NCI-H748 treated with DMSO at 0.1 percent for 48 hours (cell line): ENCODE results near the gene RHOBTB3.
"Not testable (repeated sequence)": the region's sequence is repeated elsewhere in the genome, so short reads cannot be mapped to it uniquely, and the experiment has no call there.

Source experiments
- DNase-seq: peaks from one replicate; lab custom pipeline; 2025; lab: John Stamatoyannopoulos, UW

The RHOBTB3 gene

GRCh38 chr5:95730730-95731570, at the start of gene RHOBTB3:
RHOBTB3 (plus strand) TSS chr5:95731336; CDS start chr5:95731683, 347 bp downstream.
- peak; percentile 62 for DNase-seq

GRCh38 chr5:95682891-95683290, 48.2 kb upstream of the RHOBTB3 start, which contains the start of gene SPATA9:
SPATA9 (minus strand) TSS chr5:95682991; CDS start chr5:95682854, 137 bp downstream.
- DNase-seq: no peak

GRCh38 chr5:95684361-95684760, 46.8 kb upstream of the RHOBTB3 start:
- no peak for DNase-seq

GRCh38 chr5:95686651-95687050, 44.5 kb upstream of the RHOBTB3 start:
- no peak for DNase-seq

- no peak for DNase-seq
Observed at GRCh38 chr5:95689680-95690079, 41.5 kb upstream of the RHOBTB3 start.

GRCh38 chr5:95690333-95690732, 40.8 kb upstream of the RHOBTB3 start:
- no peak for DNase-seq

- no peak for DNase-seq
Observed at GRCh38 chr5:95697781-95698681, 33.1 kb upstream of the RHOBTB3 start.

GRCh38 chr5:95699337-95699736, 31.8 kb upstream of the RHOBTB3 start:
- no peak for DNase-seq

- DNase-seq: no peak
Observed at GRCh38 chr5:95701074-95701473, 30.1 kb upstream of the RHOBTB3 start.

GRCh38 chr5:95704150-95704549, 27.0 kb upstream of the RHOBTB3 start:
- DNase-seq: no peak

GRCh38 chr5:95706196-95706595, 24.9 kb upstream of the RHOBTB3 start:
- DNase-seq: not testable (repeated sequence)

- no peak for DNase-seq
Observed at GRCh38 chr5:95707055-95707454, 24.1 kb upstream of the RHOBTB3 start.

- not testable (repeated sequence) for DNase-seq
Observed at GRCh38 chr5:95707534-95708188, 23.5 kb upstream of the RHOBTB3 start.

GRCh38 chr5:95708876-95709275, 22.3 kb upstream of the RHOBTB3 start:
- DNase-seq: no peak

GRCh38 chr5:95709967-95710650, 21.0 kb upstream of the RHOBTB3 start:
- DNase-seq: peak; percentile 8

- DNase-seq: not testable (repeated sequence)
Observed at GRCh38 chr5:95710651-95711500, 20.3 kb upstream of the RHOBTB3 start.

GRCh38 chr5:95711501-95712346, 19.4 kb upstream of the RHOBTB3 start:
- DNase-seq: no peak

- no peak for DNase-seq
Observed at GRCh38 chr5:95712347-95712958, 18.7 kb upstream of the RHOBTB3 start.

GRCh38 chr5:95713246-95713645, 17.9 kb upstream of the RHOBTB3 start:
- not testable (repeated sequence) for DNase-seq
